Gastrocnemius medialis (tissue), 4 donors: ENCODE results near the gene FGF22.

ENCODE experiments used
- POLR2A ChIP-seq, 2 donors: fragments of 450-650 bp; IDR thresholded peaks; one replicate each; pipeline ENCODE4 v1.6.1; 2017; ENCODE audit warnings: antibody characterized with exemption in 2 of 2, mild to moderate bottlenecking in 2 of 2, moderate library complexity in 2 of 2
- TF ChIP-seq, protein P1 (sequence below), 5 experiments: fragments of 450-650 bp in 3 of 5; fragments of 200-600 bp in 2 of 5; sonication (generic) in 2 of 5; IDR thresholded peaks in 4 of 5; conservative IDR thresholded peaks in 1 of 5; 1 replicate in 4 of 5; 2 replicates in 1 of 5; pipeline ENCODE4 v1.5.1; 2016 to 2019; ENCODE audit warnings: antibody characterized with exemption in 5 of 5, mild to moderate bottlenecking in 3 of 5, moderate library complexity in 3 of 5

DNA sequence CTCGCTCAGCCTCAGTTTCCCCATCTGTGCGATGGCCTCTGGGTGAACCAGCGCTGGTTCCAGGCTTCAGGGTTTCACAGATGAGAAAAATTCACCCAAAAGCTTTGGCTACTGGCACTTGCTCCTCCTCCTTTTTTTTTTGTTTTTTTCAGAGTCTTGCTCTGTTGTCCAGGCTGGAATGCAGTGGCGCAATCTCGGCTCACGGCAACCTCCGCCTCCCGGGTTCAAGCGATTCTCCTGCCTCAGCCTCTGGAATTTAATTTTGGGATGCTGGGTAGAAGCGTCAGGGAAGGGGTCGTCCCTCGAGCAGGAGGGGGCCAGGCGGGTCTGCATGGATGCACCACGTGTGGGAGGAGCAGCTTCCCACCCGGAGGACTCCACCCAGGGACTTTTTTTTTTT, 48.5 kb downstream of the FGF22 start:
- TF ChIP-seq, protein P1, sequence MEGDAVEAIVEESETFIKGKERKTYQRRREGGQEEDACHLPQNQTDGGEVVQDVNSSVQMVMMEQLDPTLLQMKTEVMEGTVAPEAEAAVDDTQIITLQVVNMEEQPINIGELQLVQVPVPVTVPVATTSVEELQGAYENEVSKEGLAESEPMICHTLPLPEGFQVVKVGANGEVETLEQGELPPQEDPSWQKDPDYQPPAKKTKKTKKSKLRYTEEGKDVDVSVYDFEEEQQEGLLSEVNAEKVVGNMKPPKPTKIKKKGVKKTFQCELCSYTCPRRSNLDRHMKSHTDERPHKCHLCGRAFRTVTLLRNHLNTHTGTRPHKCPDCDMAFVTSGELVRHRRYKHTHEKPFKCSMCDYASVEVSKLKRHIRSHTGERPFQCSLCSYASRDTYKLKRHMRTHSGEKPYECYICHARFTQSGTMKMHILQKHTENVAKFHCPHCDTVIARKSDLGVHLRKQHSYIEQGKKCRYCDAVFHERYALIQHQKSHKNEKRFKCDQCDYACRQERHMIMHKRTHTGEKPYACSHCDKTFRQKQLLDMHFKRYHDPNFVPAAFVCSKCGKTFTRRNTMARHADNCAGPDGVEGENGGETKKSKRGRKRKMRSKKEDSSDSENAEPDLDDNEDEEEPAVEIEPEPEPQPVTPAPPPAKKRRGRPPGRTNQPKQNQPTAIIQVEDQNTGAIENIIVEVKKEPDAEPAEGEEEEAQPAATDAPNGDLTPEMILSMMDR (IDR thresholded peaks at IDR 0.05 in 4 of 5, conservative IDR thresholded peaks at IDR 0.05 in 1 of 5): no peak
- TF ChIP-seq POLR2A (IDR thresholded peaks at IDR 0.05): no peak
